ENCODE measurements around the gene ZSWIM5. TPM values are rescaled to one million over a fixed set of nuclear protein-coding genes. Genes with fewer than 3 reads are reported as not detected.

Gene ZSWIM5
- polyA plus RNA-seq, 1 donor (not counting 4 experiments of a cell fraction or from before 2014, with no cell fraction given), result 0.03 TPM

DNA sequence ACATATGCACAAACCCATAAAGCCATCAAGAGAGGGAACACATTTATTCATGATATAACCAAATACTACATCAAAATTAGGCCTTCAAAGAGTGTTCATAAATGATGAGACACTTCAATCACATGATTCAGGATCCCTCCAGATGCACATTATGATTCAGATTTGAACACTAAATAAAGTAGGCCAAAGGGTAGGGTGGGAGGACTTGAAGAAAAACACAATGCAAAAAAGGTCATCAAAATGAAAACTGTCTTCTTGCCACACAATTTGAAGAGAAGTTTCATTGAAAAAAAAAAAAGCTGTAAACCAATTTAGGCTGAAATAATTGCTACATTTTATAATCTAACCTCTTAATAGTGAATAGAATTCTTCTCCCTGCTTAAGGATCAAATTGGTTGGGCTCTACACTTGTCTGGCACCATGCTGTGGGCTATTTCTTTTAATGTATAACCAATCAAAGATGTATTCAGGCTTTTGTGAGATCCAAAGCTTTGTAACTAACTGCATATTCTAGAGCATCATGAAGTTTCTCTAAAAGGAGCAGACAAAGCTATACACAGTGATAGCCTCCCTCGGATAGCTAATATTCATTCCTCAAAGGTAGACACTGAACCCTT lies 58.1 kb downstream of the ZSWIM5 start:
- Histone ChIP-seq H3K9me3 (ENCODE audit: control insufficient read depth, low read depth, low read length) (no peaks in the 10 kb centered on the region), H3K9ac (ENCODE audit: control insufficient read depth, extremely low read depth, insufficient read depth, low read length) (no peak overlapping the region), H3K4me3 (ENCODE audit: control insufficient read depth in 2 of 3, extremely low read depth in 1 of 3, insufficient read depth in 2 of 3, low read depth in 1 of 3, low read length in 3 of 3) (no peak overlapping the region), H2AFZ (ENCODE audit: control insufficient read depth, low read length) (no peak overlapping the region), H3K27ac (ENCODE audit: control insufficient read depth, insufficient read depth, low read length) (no peak overlapping the region), H3K4me1 (ENCODE audit: control insufficient read depth, extremely low read depth, insufficient read depth, low read length) (no peaks in the 10 kb centered on the region), H3K79me2 (ENCODE audit: control insufficient read depth, insufficient read depth, low read length) (no peaks in the 10 kb centered on the region), H3K27me3 (ENCODE audit: control insufficient read depth, extremely low read depth, insufficient read depth, low read length) (peaks cover 4% of the 10 kb centered on the region), H3K4me2 (ENCODE audit: control insufficient read depth, extremely low read depth, insufficient read depth, low read depth, low read length) (no peak overlapping the region), H4K20me1 (ENCODE audit: control insufficient read depth, extremely low read depth, insufficient read depth, low read length) (no peaks in the 10 kb centered on the region), H3K36me3 (ENCODE audit: control insufficient read depth in 2 of 2, extremely low read depth in 1 of 2, insufficient read depth in 2 of 2, low read length in 2 of 2) (no peaks in the 10 kb centered on the region), H3K9me1 (ENCODE audit: control insufficient read depth, extremely low read depth, insufficient read depth, low read length) (no peaks in the 10 kb centered on the region)
- no peak for TF ChIP-seq CTCF (optimal IDR thresholded peaks at IDR 0.05 in 1 of 3, IDR thresholded peaks at IDR 0.05 in 1 of 3, conservative IDR thresholded peaks at IDR 0.05 in 1 of 3; ENCODE audit: extremely low read depth in 1 of 3, insufficient read depth in 2 of 3, low read length in 3 of 3)
- no peak for TF ChIP-seq EZH2 (IDR thresholded peaks at IDR 0.05; ENCODE audit: low read length)
- DNase-seq (ENCODE audit: low read depth, low spot score) (no peak), FAIRE-seq (no peak)
- dilution Hi-C loops (cut with MboI; ENCODE audit: extremely low pct_ligation_motif_present, low sequenced_read_pairs), result no loop called here

- Histone ChIP-seq H3K27me3 (ENCODE audit: control insufficient read depth, extremely low read depth, insufficient read depth, low read length) (peaks cover 4% of the 10 kb centered on the region), H3K4me1 (ENCODE audit: control insufficient read depth, extremely low read depth, insufficient read depth, low read length) (no peaks in the 10 kb centered on the region), H3K9me1 (ENCODE audit: control insufficient read depth, extremely low read depth, insufficient read depth, low read length) (no peaks in the 10 kb centered on the region), H3K9me3 (ENCODE audit: control insufficient read depth, low read depth, low read length) (no peaks in the 10 kb centered on the region), H3K4me3 (ENCODE audit: control insufficient read depth in 2 of 3, extremely low read depth in 1 of 3, insufficient read depth in 2 of 3, low read depth in 1 of 3, low read length in 3 of 3) (no peak overlapping the region), H3K9ac (ENCODE audit: control insufficient read depth, extremely low read depth, insufficient read depth, low read length) (no peak overlapping the region), H2AFZ (ENCODE audit: control insufficient read depth, low read length) (no peak overlapping the region), H3K27ac (ENCODE audit: control insufficient read depth, insufficient read depth, low read length) (no peak overlapping the region), H3K79me2 (ENCODE audit: control insufficient read depth, insufficient read depth, low read length) (no peaks in the 10 kb centered on the region), H3K4me2 (ENCODE audit: control insufficient read depth, extremely low read depth, insufficient read depth, low read depth, low read length) (no peak overlapping the region), H4K20me1 (ENCODE audit: control insufficient read depth, extremely low read depth, insufficient read depth, low read length) (no peaks in the 10 kb centered on the region), H3K36me3 (ENCODE audit: control insufficient read depth in 2 of 2, extremely low read depth in 1 of 2, insufficient read depth in 2 of 2, low read length in 2 of 2) (no peaks in the 10 kb centered on the region)
- dilution Hi-C loops (cut with MboI; ENCODE audit: extremely low pct_ligation_motif_present, low sequenced_read_pairs), result no loop called here
- no peak for TF ChIP-seq CTCF (optimal IDR thresholded peaks at IDR 0.05 in 1 of 3, IDR thresholded peaks at IDR 0.05 in 1 of 3, conservative IDR thresholded peaks at IDR 0.05 in 1 of 3; ENCODE audit: extremely low read depth in 1 of 3, insufficient read depth in 2 of 3, low read length in 3 of 3)
- no peak for TF ChIP-seq EZH2 (IDR thresholded peaks at IDR 0.05; ENCODE audit: low read length)
- FAIRE-seq (no peak), DNase-seq (ENCODE audit: low read depth, low spot score) (no peak)
Measured at GRCh38 chr1:45146833-45147232, 59.6 kb downstream of the ZSWIM5 start.

All from keratinocyte (primary cell).